ENCODE results near the gene CLSTN2. TPM values are rescaled to one million over a fixed set of nuclear protein-coding genes. Genes with fewer than 3 reads are reported as not detected.

The CLSTN2 gene
- total and polyA plus RNA-seq, 3 donors from 2014 or later, result 3.1 to 5.7 (median 3.8) TPM

DNA sequence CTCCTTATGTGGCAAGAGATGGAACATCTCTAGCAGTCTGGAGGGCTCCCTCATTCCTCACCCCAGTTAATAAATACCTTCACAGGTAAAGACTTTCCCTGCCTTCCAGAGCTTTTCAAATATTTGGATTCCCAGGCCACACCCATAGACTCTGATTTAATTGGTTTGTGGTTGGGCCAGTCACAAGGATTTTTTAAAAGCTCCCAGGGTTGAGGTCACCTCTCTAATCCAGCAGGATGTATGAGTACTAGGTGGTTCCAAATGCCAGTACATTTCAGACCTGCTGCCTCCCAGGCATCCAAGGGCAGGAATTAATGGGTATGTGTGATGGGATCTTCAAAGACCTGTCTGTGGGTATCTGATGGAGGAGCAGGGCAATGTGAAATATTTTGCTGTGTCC is 312.8 kb downstream of the CLSTN2 start:
- no peaks in the 10 kb centered on the region for H3K9me3 ChIP-seq
- H3K27me3 ChIP-seq, result no peaks in the 10 kb centered on the region
- TF ChIP-seq, protein P1, sequence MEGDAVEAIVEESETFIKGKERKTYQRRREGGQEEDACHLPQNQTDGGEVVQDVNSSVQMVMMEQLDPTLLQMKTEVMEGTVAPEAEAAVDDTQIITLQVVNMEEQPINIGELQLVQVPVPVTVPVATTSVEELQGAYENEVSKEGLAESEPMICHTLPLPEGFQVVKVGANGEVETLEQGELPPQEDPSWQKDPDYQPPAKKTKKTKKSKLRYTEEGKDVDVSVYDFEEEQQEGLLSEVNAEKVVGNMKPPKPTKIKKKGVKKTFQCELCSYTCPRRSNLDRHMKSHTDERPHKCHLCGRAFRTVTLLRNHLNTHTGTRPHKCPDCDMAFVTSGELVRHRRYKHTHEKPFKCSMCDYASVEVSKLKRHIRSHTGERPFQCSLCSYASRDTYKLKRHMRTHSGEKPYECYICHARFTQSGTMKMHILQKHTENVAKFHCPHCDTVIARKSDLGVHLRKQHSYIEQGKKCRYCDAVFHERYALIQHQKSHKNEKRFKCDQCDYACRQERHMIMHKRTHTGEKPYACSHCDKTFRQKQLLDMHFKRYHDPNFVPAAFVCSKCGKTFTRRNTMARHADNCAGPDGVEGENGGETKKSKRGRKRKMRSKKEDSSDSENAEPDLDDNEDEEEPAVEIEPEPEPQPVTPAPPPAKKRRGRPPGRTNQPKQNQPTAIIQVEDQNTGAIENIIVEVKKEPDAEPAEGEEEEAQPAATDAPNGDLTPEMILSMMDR (IDR thresholded peaks at IDR 0.05), result no peak
- TF ChIP-seq POLR2A (IDR thresholded peaks at IDR 0.05), result no peak
- no peaks in the 10 kb centered on the region for H3K36me3 ChIP-seq (ENCODE audit: low read depth, missing control alignments)
- H3K4me3 ChIP-seq, result no peak overlapping the region
- DNase-seq, result no peak
- no peaks in the 10 kb centered on the region for H3K4me1 ChIP-seq
- H3K27ac ChIP-seq, result no peak overlapping the region
- intact Hi-C loops (cut with DNase I; ENCODE audit: low total_unique reads), result no loop called here

DNA sequence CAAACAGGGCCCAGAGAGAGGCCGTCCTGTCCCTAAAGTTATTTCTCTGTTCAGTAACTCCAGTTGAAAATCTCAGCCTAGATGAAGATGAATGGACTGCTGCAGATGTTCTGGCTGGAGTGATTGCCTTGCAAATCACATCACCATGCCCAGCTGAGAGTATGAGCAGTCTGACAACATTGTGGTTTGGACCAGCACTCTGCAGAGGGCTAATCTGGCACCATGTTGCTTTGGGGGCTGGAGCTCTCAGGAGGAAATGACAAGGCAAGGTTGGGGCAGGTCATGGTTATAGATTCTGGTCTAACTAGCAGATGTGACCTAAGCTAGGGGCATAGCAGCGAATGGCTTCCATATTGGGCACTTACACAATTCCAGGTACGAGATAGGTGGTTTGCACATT is 314.2 kb downstream of the CLSTN2 start:
- Histone ChIP-seq H3K4me3 (no peak overlapping the region), H3K9me3 (no peaks in the 10 kb centered on the region), H3K4me1 (no peaks in the 10 kb centered on the region), H3K27me3 (no peaks in the 10 kb centered on the region), H3K36me3 (ENCODE audit: low read depth, missing control alignments) (no peaks in the 10 kb centered on the region), H3K27ac (no peak overlapping the region)
- intact Hi-C loops (cut with DNase I; ENCODE audit: low total_unique reads), result no loop called here
- WGBS, 2 donors, result 96 to 97% methylated on average over 3 of the region's 3 CpGs
- TF ChIP-seq, protein P1 (IDR thresholded peaks at IDR 0.05), result no peak
- TF ChIP-seq POLR2A (IDR thresholded peaks at IDR 0.05), result no peak
- no peak for DNase-seq

DNA sequence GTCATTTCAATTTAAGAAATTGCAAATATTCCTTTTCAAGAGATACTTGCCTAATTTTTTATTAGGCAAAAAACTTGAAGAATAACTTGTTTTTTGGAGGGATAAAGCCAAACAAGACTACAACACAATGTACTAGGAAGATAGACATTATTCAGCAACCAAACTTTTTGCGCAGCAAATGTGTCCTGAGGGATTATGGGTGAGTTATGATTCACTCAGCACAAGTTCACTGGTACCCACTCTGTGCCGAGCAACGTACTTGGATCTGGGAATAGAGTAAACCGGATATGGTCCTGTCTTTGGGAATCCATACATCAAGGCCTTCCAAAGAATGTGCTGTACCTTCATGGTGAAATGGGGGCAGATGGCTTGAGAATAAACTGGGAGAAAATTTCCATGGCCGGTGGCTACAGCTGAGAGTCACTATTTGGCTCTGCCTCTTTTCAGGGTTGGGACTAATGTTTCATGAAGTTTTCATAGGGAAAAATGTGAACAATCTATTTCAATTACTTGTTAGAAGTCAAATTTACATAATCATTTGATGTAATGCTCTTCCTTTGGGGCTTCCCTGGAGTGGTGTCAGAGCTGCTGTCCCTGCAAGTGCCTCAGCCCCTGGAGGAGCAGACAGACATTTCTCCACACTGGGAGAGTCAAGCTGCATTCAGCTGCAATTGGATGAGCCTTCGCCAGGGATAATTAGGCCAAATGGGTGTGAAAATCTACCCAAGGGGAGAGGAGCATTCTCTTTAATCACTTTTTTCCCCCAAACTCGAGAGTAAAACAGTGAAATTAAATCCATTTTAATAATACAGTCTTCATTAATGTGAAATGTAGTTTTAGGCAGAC is 315.2 kb downstream of the CLSTN2 start:
- DNase-seq, result no peak
- no peaks in the 10 kb centered on the region for H3K36me3 ChIP-seq (ENCODE audit: low read depth, missing control alignments)
- H3K4me3 ChIP-seq, result no peak overlapping the region
- intact Hi-C loops (cut with DNase I; ENCODE audit: low total_unique reads), result no loop called here
- H3K9me3 ChIP-seq, result no peaks in the 10 kb centered on the region
- no peak overlapping the region for H3K27ac ChIP-seq
- no peaks in the 10 kb centered on the region for H3K4me1 ChIP-seq
- H3K27me3 ChIP-seq, result no peaks in the 10 kb centered on the region
- WGBS, 2 donors, result 88 to 91% methylated on average over 7 of the region's 7 CpGs
- TF ChIP-seq, protein P1 (IDR thresholded peaks at IDR 0.05), result no peak
- TF ChIP-seq POLR2A (IDR thresholded peaks at IDR 0.05), result no peak

DNA sequence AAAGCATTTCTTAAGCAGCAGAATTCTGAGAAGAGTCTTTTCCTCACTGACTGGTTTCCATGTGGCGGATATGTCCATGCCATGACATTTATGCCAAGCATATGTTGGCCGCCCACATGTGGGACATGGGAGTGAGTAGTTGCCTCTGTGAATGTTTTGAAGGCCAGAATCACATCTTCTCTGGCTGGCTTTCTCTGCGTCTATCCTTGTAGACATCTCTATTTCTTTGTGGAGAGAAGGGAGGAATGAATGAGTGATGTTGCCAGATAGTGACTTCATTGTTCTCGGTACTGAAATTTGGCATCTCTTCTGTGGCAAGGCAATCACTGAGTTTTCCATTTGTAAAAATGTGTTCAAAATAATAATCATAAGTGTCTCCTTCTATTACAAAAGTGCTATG is 316.0 kb downstream of the CLSTN2 start:
- no peaks in the 10 kb centered on the region for H3K9me3 ChIP-seq
- no peak overlapping the region for H3K27ac ChIP-seq
- 85 to 93% methylated on average over 4 of the region's 4 CpGs for WGBS, 2 donors

More for the DNA sequence above, 316.0 kb downstream of the CLSTN2 start:
- H3K4me3 ChIP-seq, result no peak overlapping the region
- no peak for TF ChIP-seq POLR2A (IDR thresholded peaks at IDR 0.05)
- TF ChIP-seq, protein P1 (IDR thresholded peaks at IDR 0.05), result no peak
- no peaks in the 10 kb centered on the region for H3K36me3 ChIP-seq (ENCODE audit: low read depth, missing control alignments)
- no peaks in the 10 kb centered on the region for H3K27me3 ChIP-seq
- H3K4me1 ChIP-seq, result no peaks in the 10 kb centered on the region
- DNase-seq, result no peak
- intact Hi-C loops (cut with DNase I; ENCODE audit: low total_unique reads), result no loop called here
